Erythroblast (primary cell): ENCODE results near the gene PLA2G4D.

Experiments used
- DNase-seq, 2 experiments: peaks; one replicate each; lab custom pipeline; 2025; lab: John Stamatoyannopoulos, UW
- GATA1 ChIP-seq: IDR thresholded peaks from 2 replicates; pipeline ENCODE4 v1.6.1; 2011; ENCODE audit warnings: low read depth, mild to moderate bottlenecking, control low read depth, low read length, moderate library complexity
- POLR2A ChIP-seq: IDR thresholded peaks from 2 replicates; pipeline ENCODE4 v1.6.1; 2011; ENCODE audit warnings: mild to moderate bottlenecking, low read length

The PLA2G4D gene

GRCh38 chr15:42080919-42081830, 13.2 kb downstream of the PLA2G4D start:
- no peak for TF ChIP-seq GATA1
- TF ChIP-seq POLR2A = no peak
- DNase-seq = no peak

- DNase-seq = no peak
- TF ChIP-seq GATA1 (no peak), POLR2A (no peak)
Measured at GRCh38 chr15:42080186-42080918, 14.0 kb downstream of the PLA2G4D start.

- no peak for TF ChIP-seq POLR2A
- TF ChIP-seq GATA1 = no peak
- DNase-seq = no peak
Measured at GRCh38 chr15:42079401-42079908, 14.9 kb downstream of the PLA2G4D start.

GRCh38 chr15:42078903-42079302, 15.5 kb downstream of the PLA2G4D start:
- TF ChIP-seq GATA1 (no peak), POLR2A (no peak)
- no peak for DNase-seq

- DNase-seq = no peak
- TF ChIP-seq GATA1 = no peak
- TF ChIP-seq POLR2A = no peak
Measured at GRCh38 chr15:42077689-42078088, 16.7 kb downstream of the PLA2G4D start.

- no peak for TF ChIP-seq POLR2A
- TF ChIP-seq GATA1 = no peak
Measured at GRCh38 chr15:42073418-42073817, 20.9 kb downstream of the PLA2G4D start.

GRCh38 chr15:42072141-42072685, 22.1 kb downstream of the PLA2G4D start:
- no peak for TF ChIP-seq GATA1
- TF ChIP-seq POLR2A = no peak

More at GRCh38 chr15:42073418-42073817, 20.9 kb downstream of the PLA2G4D start:
- no peak for DNase-seq

GRCh38 chr15:42071717-42072116, 22.6 kb downstream of the PLA2G4D start:
- TF ChIP-seq GATA1 (no peak), POLR2A (no peak)
- DNase-seq = no peak

More at GRCh38 chr15:42072141-42072685, 22.1 kb downstream of the PLA2G4D start:
- DNase-seq = no peak

- no peak for DNase-seq
- TF ChIP-seq GATA1 (no peak), POLR2A (no peak)
Measured at GRCh38 chr15:42070976-42071350, 23.4 kb downstream of the PLA2G4D start.

GRCh38 chr15:42070279-42070975, 23.9 kb downstream of the PLA2G4D start:
- DNase-seq = no peak
- TF ChIP-seq GATA1 = no peak
- TF ChIP-seq POLR2A = no peak

- no peak for DNase-seq
- no peak for TF ChIP-seq POLR2A
- no peak for TF ChIP-seq GATA1
Measured at GRCh38 chr15:42069496-42070278, 24.7 kb downstream of the PLA2G4D start.

- no peak for TF ChIP-seq GATA1
- TF ChIP-seq POLR2A = no peak
Measured at GRCh38 chr15:42069025-42069424, 25.3 kb downstream of the PLA2G4D start.

More at GRCh38 chr15:42069025-42069424, 25.3 kb downstream of the PLA2G4D start:
- no peak for DNase-seq
